NCI-H1092 treated with DMSO at 0.1 percent for 48 hours (cell line): ENCODE data around the gene APLP2.

ENCODE experiments used
- DNase-seq: peaks from one replicate; lab custom pipeline; 2025; lab: John Stamatoyannopoulos, UW

The APLP2 gene

GRCh38 chr11:130055617-130056016, 14.1 kb upstream of the APLP2 start:
- no peak for DNase-seq

GRCh38 chr11:130061017-130061416, 8.7 kb upstream of the APLP2 start:
- no peak for DNase-seq

GRCh38 chr11:130062026-130062425, 7.7 kb upstream of the APLP2 start:
- no peak for DNase-seq

- no peak for DNase-seq
Measured at GRCh38 chr11:130063451-130063850, 6.2 kb upstream of the APLP2 start.

GRCh38 chr11:130064596-130064995, 5.1 kb upstream of the APLP2 start:
- DNase-seq = no peak

- DNase-seq = no peak
Measured at GRCh38 chr11:130066338-130066737, 3.4 kb upstream of the APLP2 start.

GRCh38 chr11:130068546-130068985, 1.1 kb upstream of the APLP2 start:
- no peak for DNase-seq

- peak; percentile 91 for DNase-seq
Measured at GRCh38 chr11:130068986-130069658, 572 bp upstream of the APLP2 start.

- DNase-seq = peak; percentile 44
Measured at GRCh38 chr11:130070109-130070845, 583 bp downstream of the APLP2 start.

GRCh38 chr11:130070846-130071200, 1.1 kb downstream of the APLP2 start:
- DNase-seq = peak; percentile 37

- peak; percentile 37 for DNase-seq
Measured at GRCh38 chr11:130071211-130071712, 1.6 kb downstream of the APLP2 start.

GRCh38 chr11:130074736-130075135, 5.0 kb downstream of the APLP2 start:
- DNase-seq = no peak

GRCh38 chr11:130076778-130077481, 7.2 kb downstream of the APLP2 start:
- no peak for DNase-seq

- no peak for DNase-seq
Measured at GRCh38 chr11:130077671-130078070, 8.0 kb downstream of the APLP2 start.

- no peak for DNase-seq
Measured at GRCh38 chr11:130078080-130078479, 8.4 kb downstream of the APLP2 start.

- DNase-seq = no peak
Measured at GRCh38 chr11:130085671-130086290, 16.1 kb downstream of the APLP2 start.

- DNase-seq = no peak
Measured at GRCh38 chr11:130086669-130087068, 17.0 kb downstream of the APLP2 start.

GRCh38 chr11:130087294-130087926, 17.7 kb downstream of the APLP2 start:
- DNase-seq = no peak

- no peak for DNase-seq
Measured at GRCh38 chr11:130088217-130088616, 18.5 kb downstream of the APLP2 start.

- DNase-seq = no peak
Measured at GRCh38 chr11:130088919-130089673, 19.4 kb downstream of the APLP2 start.

GRCh38 chr11:130089674-130090073, 20.0 kb downstream of the APLP2 start:
- no peak for DNase-seq
